Osteoblast (primary cell): Measurements from ENCODE around the gene DLGAP1. TPM values are rescaled to one million over a fixed set of nuclear protein-coding genes. Genes with fewer than 3 reads are reported as not detected.

Experiments used
- DNase-seq: peaks from one replicate; pipeline ENCODE4 v3.0.0; 2011; ENCODE audit warnings: low spot score, mixed read lengths; ENCODE audit not compliant: insufficient read length; ENCODE audit errors: missing footprints
- H2AFZ ChIP-seq: 2 replicates; pipeline ENCODE4 v1.6.0; 2011; ENCODE audit warnings: mild to moderate bottlenecking, low read length
- H3K27ac ChIP-seq: 2 replicates; pipeline ENCODE4 v1.5.1; 2011; ENCODE audit warnings: mild to moderate bottlenecking, low read depth, low read length, moderate library complexity
- H3K27me3 ChIP-seq: 2 replicates; pipeline ENCODE4 v1.6.0; 2012; ENCODE audit warnings: mild to moderate bottlenecking, control low read depth, inconsistent platforms, low read length, moderate library complexity; ENCODE audit not compliant: insufficient read depth
- H3K36me3 ChIP-seq: 2 replicates; pipeline ENCODE4 v1.5.1; 2011; ENCODE audit warnings: mild to moderate bottlenecking, low read length, control low read depth, moderate library complexity; ENCODE audit not compliant: insufficient read depth
- H3K4me1 ChIP-seq: 2 replicates; pipeline ENCODE4 v1.5.1; 2011; ENCODE audit warnings: mild to moderate bottlenecking, low read length, control low read depth, moderate library complexity; ENCODE audit not compliant: insufficient read depth
- H3K4me2 ChIP-seq: 2 replicates; pipeline ENCODE4 v1.6.0; 2011; ENCODE audit warnings: mild to moderate bottlenecking, low read length; ENCODE audit not compliant: insufficient read depth
- H3K4me3 ChIP-seq: fragments of 200-600 bp; sonication (generic); 3 replicates; pipeline ENCODE4 v1.5.1; 2012; ENCODE audit warnings: mild to moderate bottlenecking, low read length, inconsistent platforms; ENCODE audit not compliant: insufficient read depth
- H3K79me2 ChIP-seq: 2 replicates; pipeline ENCODE4 v1.6.0; 2012; ENCODE audit warnings: mild to moderate bottlenecking, low read length, control low read depth, inconsistent platforms; ENCODE audit not compliant: insufficient read depth
- H3K9me3 ChIP-seq: 2 replicates; pipeline ENCODE4 v1.5.1; 2011; ENCODE audit warnings: low read depth, low read length, control low read depth
- H4K20me1 ChIP-seq: 2 replicates; pipeline ENCODE4 v1.6.0; 2012; ENCODE audit warnings: mild to moderate bottlenecking, low read length, control low read depth; ENCODE audit not compliant: insufficient read depth
- CTCF ChIP-seq: IDR thresholded peaks from 2 replicates; pipeline ENCODE4 v1.5.1; 2011; ENCODE audit warnings: mild to moderate bottlenecking, low read depth, low read length, moderate library complexity; ENCODE audit errors: extremely low read depth
- total RNA-seq: library from RNA; depleted of rRNA; stranded (reverse); fragments of >200 nt; gene quantifications from 2 replicates; pipeline ENCODE4 v1.2.3, GENCODE V29; 2012

DLGAP1 gene
- total RNA-seq, 1 donor = not detected

DNA sequence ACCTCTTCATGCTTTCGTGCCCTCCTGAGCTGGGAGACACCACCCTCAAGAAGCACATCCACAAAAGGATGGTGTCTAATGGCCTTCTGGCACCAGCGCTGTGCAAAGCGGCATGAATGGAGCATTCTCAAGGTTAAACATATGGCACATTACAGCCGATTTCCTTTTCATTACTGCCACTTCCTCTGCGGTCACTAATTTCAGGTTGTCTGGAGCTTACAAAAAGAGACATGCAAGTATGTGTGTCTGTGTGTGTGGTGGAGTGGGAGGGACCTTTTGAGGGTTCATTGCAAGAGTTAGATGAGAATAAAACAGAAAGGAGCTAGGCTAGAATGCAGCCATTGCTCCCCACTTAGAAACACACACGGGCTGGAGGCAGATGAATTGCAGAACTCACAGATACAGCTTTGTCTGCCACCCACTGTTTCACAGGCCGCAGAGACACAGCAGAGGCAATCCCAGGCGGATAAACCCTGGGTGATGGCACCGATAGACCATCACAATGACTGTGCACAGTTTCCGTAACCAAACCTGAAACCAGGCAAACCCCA is 929.2 kb downstream of the DLGAP1 start:
- Histone ChIP-seq H3K4me3 (no peak overlapping the region), H3K4me1 (no peaks in the 10 kb centered on the region), H3K27me3 (peaks cover 5% of the 10 kb centered on the region), H3K27ac (no peak overlapping the region), H3K4me2 (no peak overlapping the region), H4K20me1 (no peaks in the 10 kb centered on the region), H3K36me3 (no peaks in the 10 kb centered on the region), H3K79me2 (no peaks in the 10 kb centered on the region), H2AFZ (peak overlapping the region; percentile 10), H3K9me3 (no peaks in the 10 kb centered on the region)
- no peak for DNase-seq
- TF ChIP-seq CTCF = no peak

- H3K79me2 ChIP-seq = no peaks in the 10 kb centered on the region
- no peaks in the 10 kb centered on the region for H3K36me3 ChIP-seq
- TF ChIP-seq CTCF = no peak
- no peak overlapping the region for H2AFZ ChIP-seq
- H3K4me3 ChIP-seq = no peak overlapping the region
- H3K4me1 ChIP-seq = no peaks in the 10 kb centered on the region
- no peaks in the 10 kb centered on the region for H3K9me3 ChIP-seq
- no peak overlapping the region for H3K27ac ChIP-seq
- H4K20me1 ChIP-seq = no peaks in the 10 kb centered on the region
- DNase-seq = no peak
- no peak overlapping the region for H3K4me2 ChIP-seq
- peaks cover 9% of the 10 kb centered on the region for H3K27me3 ChIP-seq
Measured at GRCh38 chr18:3524706-3525105, 930.4 kb downstream of the DLGAP1 start.

DNA sequence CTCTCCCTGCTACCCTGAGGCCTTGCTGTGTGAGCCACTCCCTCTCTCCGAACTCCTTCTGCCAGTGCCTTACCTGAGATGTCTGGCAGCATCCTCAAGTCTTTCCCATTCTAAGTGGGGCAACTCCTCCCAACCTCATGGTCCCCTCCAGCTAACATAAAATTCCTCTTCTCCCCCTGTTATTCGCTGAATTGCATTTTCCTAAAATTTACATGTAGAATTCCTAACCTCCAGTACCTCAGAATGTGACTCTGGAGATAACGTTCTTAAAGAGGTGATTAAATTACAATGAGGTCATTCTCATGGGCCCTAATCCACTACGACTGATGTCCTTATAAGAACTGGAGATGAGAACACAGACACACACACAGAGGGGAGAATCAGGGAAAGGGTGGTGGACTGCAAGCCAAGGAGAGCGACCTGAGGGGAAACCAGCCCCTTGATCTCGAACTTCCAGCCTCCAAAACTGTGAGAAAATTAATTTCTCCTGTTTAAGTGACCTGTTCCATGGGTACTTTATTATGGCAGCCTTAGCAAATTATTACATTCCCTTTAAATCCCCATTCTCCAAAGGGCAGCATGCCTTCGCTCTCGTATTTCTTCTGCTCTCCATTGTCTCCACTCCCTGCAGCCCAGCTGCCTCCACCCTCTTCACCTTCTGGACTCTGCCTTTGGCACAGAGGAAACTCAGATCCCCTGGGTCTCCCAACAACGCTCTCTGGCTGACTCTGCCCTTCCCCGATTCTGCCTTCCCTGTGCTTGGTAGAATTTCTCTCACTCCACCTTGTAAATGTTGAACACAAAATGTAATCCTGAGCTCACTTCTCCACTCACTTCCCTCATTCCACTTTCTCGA is 934.6 kb downstream of the DLGAP1 start:
- Histone ChIP-seq H3K27me3 (peaks cover 25% of the 10 kb centered on the region), H3K36me3 (no peaks in the 10 kb centered on the region), H3K9me3 (no peaks in the 10 kb centered on the region), H4K20me1 (no peaks in the 10 kb centered on the region), H3K27ac (no peak overlapping the region), H3K4me3 (no peak overlapping the region), H3K79me2 (no peaks in the 10 kb centered on the region), H3K4me1 (no peaks in the 10 kb centered on the region), H2AFZ (no peak overlapping the region), H3K4me2 (no peak overlapping the region)
- DNase-seq = no peak
- TF ChIP-seq CTCF = no peak
